Stomach (tissue), 19 donors: ENCODE measurements around the gene ITGB3. TPM values are rescaled to one million over a fixed set of nuclear protein-coding genes. Genes with fewer than 3 reads are reported as not detected.
A peak's percentile ranks its signal among the peaks of the same experiment; 100 is the strongest.

ENCODE experiments used
- DNase-seq, 2 donors: peaks; one replicate each; pipeline versions ENCODE4 v3.0.0 to v3.0.0-alpha.2; 2013 to 2019
- H3K27ac ChIP-seq, 5 donors: fragments of 200-600 bp in 4 of 5; sonication (generic) in 4 of 5; one replicate each; pipeline ENCODE4 v1.5.1; 2013 to 2019; ENCODE audit warnings: mild to moderate bottlenecking in 1 of 5, moderate library complexity in 1 of 5
- H3K27me3 ChIP-seq, 3 donors: fragments of 200-600 bp; sonication (generic); one replicate each; pipeline ENCODE4 v1.5.1; 2017 to 2019; ENCODE audit warnings: mixed run types in 1 of 3
- H3K36me3 ChIP-seq, 4 donors: fragments of 200-600 bp; sonication (generic); 1 replicate in 3 of 4; 2 replicates in 1 of 4; pipeline ENCODE4 v1.5.1; 2016 to 2019
- H3K4me1 ChIP-seq, 4 donors: fragments of 200-600 bp; sonication (generic); one replicate each; pipeline ENCODE4 v1.5.1; 2016 to 2019
- H3K4me3 ChIP-seq, 4 donors: fragments of 200-600 bp; sonication (generic) in 3 of 4; one replicate each; pipeline ENCODE4 v1.5.1; 2016 to 2019; ENCODE audit warnings: mild to moderate bottlenecking in 1 of 4
- H3K9me3 ChIP-seq, 4 donors: fragments of 200-600 bp; sonication (generic); one replicate each; pipeline ENCODE4 v1.5.1; 2016 to 2019
- CTCF ChIP-seq, 7 experiments: fragments of 450-650 bp in 4 of 7; fragments of 200-600 bp in 3 of 7; sonication (generic) in 3 of 7; IDR thresholded peaks; one replicate each; pipeline ENCODE4 v1.5.1; 2016 to 2019; ENCODE audit warnings: antibody characterized with exemption in 7 of 7, control low read depth in 2 of 7, mild to moderate bottlenecking in 1 of 7
- EP300 ChIP-seq: sonication (generic); formaldehyde crosslinking; IDR thresholded peaks from one replicate; pipeline ENCODE4 v1.6.1; 2017; ENCODE audit warnings: antibody characterized with exemption
- POLR2A ChIP-seq, 4 donors: fragments of 450-650 bp; IDR thresholded peaks; one replicate each; pipeline ENCODE4 v1.6.1; 2016; ENCODE audit warnings: antibody characterized with exemption in 4 of 4, control low read depth in 2 of 4, mild to moderate bottlenecking in 1 of 4, moderate library complexity in 1 of 4
- POLR2AphosphoS5 ChIP-seq, 3 donors: sonication (generic); formaldehyde crosslinking; IDR thresholded peaks; one replicate each; pipeline ENCODE4 v1.6.1; 2016; ENCODE audit warnings: antibody characterized with exemption in 3 of 3
- WGBS, 5 donors: extraction: QIAGEN DNeasy Blood & Tissue Kit in 3 of 5; methylation state at CpG; one replicate each; pipeline versions ENCODE4 v1.1.5 to v1.1.7; 2013 to 2018; 5-methylcytosine and 5-hydroxymethylcytosine counted together
- intact Hi-C: fragments of 100-400 bp; cut with DNase I; formaldehyde crosslinking; loops from one replicate; pipeline ENCODE4 v1.15.1; 2023; ENCODE audit warnings: low total_unique reads
- long read RNA-seq, 10 donors: transcript quantifications; one replicate each; lab custom pipeline, GENCODE V29; 2026
- polyA plus RNA-seq, 3 donors: library from polyadenylated mRNA; stranded (reverse); fragments of 200-250 nt; gene quantifications; one replicate each; pipeline ENCODE4 v1.2.3, GENCODE V29; 2013
- total RNA-seq, 5 donors: library from RNA; depleted of rRNA; stranded (reverse); fragments of >200 nt; gene quantifications; one replicate each; pipeline versions ENCODE4 v1.1.0 to v1.2.3, GENCODE V29; 2014 to 2016
- donor health status: healthy with polysubstance abuse.
- donor health status: Bipolar disorder and iron deficiency.
- donor health status: healthy.

ITGB3 gene
- total RNA-seq = 10 to 100 TPM in 3 of 5 donors, 1 to 10 TPM in 1, not detected in 1; 7.1 to 29.8 (median 23.6) TPM
- 1 to 10 TPM; 1.0 to 3.1 (median 1.7) TPM for polyA plus RNA-seq
- long read RNA-seq, donor 1 = 0 reads
- long read RNA-seq, donor 2, partial matches to known transcripts = 0 of 1 reads
- long read RNA-seq, donor 2, other reads (novel, unspliced or antisense) = 0 of 1 reads
- long read RNA-seq, donor 3 = 0 reads
- long read RNA-seq, donor 4 = 0 reads
- long read RNA-seq, donor 5, partial matches to known transcripts = 0 of 1 reads
- long read RNA-seq, donor 5, other reads (novel, unspliced or antisense) = 0 of 1 reads
- long read RNA-seq, donor 6, partial matches to known transcripts = 0 of 1 reads
- long read RNA-seq, donor 6, other reads (novel, unspliced or antisense) = 0 of 1 reads
- long read RNA-seq, donor 7, partial matches to known transcripts = 0 of 1 reads
- long read RNA-seq, donor 7, other reads (novel, unspliced or antisense) = 0 of 1 reads
- long read RNA-seq, donor 8 = 0 reads
- long read RNA-seq, donor 9, partial matches to known transcripts = 0 of 1 reads
- long read RNA-seq, donor 9, other reads (novel, unspliced or antisense) = 0 of 1 reads
- long read RNA-seq, donor 10 = 0 reads

GRCh38 chr17:47253541-47254402 is at the start of gene ITGB3:
TSS of gene ITGB3 (plus strand) at chr17:47253827. CDS start at chr17:47253862, 35 bp downstream.
- Histone ChIP-seq H3K27me3 (peaks cover 0 to 47% (median 14%) of the 10 kb centered on the region in 3 donors), H3K4me3 (peak within 1 kb of the TSS; percentile 70 to 81 (median 76)), H3K27ac (peak within 1 kb of the TSS; percentile 30 to 89 (median 81)), H3K4me1 (peaks cover 5 to 40% (median 17%) of the 10 kb centered on the region in 4 donors), H3K36me3 (no peaks in the 10 kb centered on the region), H3K9me3 (no peaks in the 10 kb centered on the region)
- 1 to 3% (median 2%) methylated on average over 48 to 107 of the region's 112 CpGs for WGBS, 5 donors
- no peak for TF ChIP-seq POLR2A (IDR thresholded peaks at IDR 0.05)
- peak in 2 of 3 donors; percentile 53 to 63 for TF ChIP-seq POLR2AphosphoS5 (IDR thresholded peaks at IDR 0.05)
- peak in 2 of 7 experiments; percentile 27 to 56 for TF ChIP-seq CTCF (IDR thresholded peaks at IDR 0.05)
- TF ChIP-seq EP300 = no peak
- peak; percentile 74 to 92 for DNase-seq
- intact Hi-C loops = no loop called here

GRCh38 chr17:47203984-47204721 is 49.5 kb upstream of the ITGB3 start:
- no peak overlapping the region for H3K4me3 ChIP-seq
- DNase-seq = no peak
- no peaks in the 10 kb centered on the region for H3K9me3 ChIP-seq
- no peak for TF ChIP-seq POLR2AphosphoS5 (IDR thresholded peaks at IDR 0.05)
- no peak for TF ChIP-seq POLR2A (IDR thresholded peaks at IDR 0.05)
- TF ChIP-seq EP300 = no peak
- TF ChIP-seq CTCF (IDR thresholded peaks at IDR 0.05) = no peak
- H3K4me1 ChIP-seq = peaks cover 19 to 34% (median 27%) of the 10 kb centered on the region in 4 donors
- no peaks in the 10 kb centered on the region for H3K36me3 ChIP-seq
- WGBS, 5 donors = 67 to 82% (median 77%) methylated on average over 6 of the region's 6 CpGs
- intact Hi-C loops = no loop called here
- H3K27me3 ChIP-seq = no peaks in the 10 kb centered on the region
- H3K27ac ChIP-seq = peak overlapping the region in 4 of 5 donors; percentile 69 to 88 (median 83)

- no peak overlapping the region for H3K4me3 ChIP-seq
- TF ChIP-seq POLR2AphosphoS5 (IDR thresholded peaks at IDR 0.05) (no peak), EP300 (no peak), POLR2A (IDR thresholded peaks at IDR 0.05) (no peak), CTCF (IDR thresholded peaks at IDR 0.05) (no peak)
- H3K27ac ChIP-seq = peak overlapping the region; percentile 60 to 88 (median 82)
- H3K36me3 ChIP-seq = no peaks in the 10 kb centered on the region
- peak in 1 of 2 donors; percentile 67 for DNase-seq
- intact Hi-C loops = no loop called here
- H3K9me3 ChIP-seq = no peaks in the 10 kb centered on the region
- H3K27me3 ChIP-seq = no peaks in the 10 kb centered on the region
- 43 to 58% (median 50%) methylated on average over 6 of the region's 6 CpGs for WGBS, 5 donors
- H3K4me1 ChIP-seq = peaks cover 19 to 34% (median 27%) of the 10 kb centered on the region in 4 donors
Observed at GRCh38 chr17:47204722-47205418, 48.8 kb upstream of the ITGB3 start.
